Uterus (tissue), 2 donors: Measurements from ENCODE around the gene TXLNG.
"Not testable (repeated sequence)": the region's sequence is repeated elsewhere in the genome, so short reads cannot be mapped to it uniquely, and the experiment has no call there.

Experiments
- CTCF ChIP-seq, 4 experiments: fragments of 200-600 bp in 2 of 4; fragments of 450-650 bp in 2 of 4; sonication (generic) in 2 of 4; IDR thresholded peaks; one replicate each; pipeline ENCODE4 v1.5.1; 2016 to 2019; ENCODE audit warnings: antibody characterized with exemption in 4 of 4, mild to moderate bottlenecking in 2 of 4, moderate library complexity in 1 of 4
- POLR2A ChIP-seq, 2 donors: fragments of 450-650 bp; IDR thresholded peaks; one replicate each; pipeline ENCODE4 v1.6.1; 2016; ENCODE audit warnings: antibody characterized with exemption in 2 of 2, mild to moderate bottlenecking in 1 of 2, moderate library complexity in 1 of 2

GRCh38 chrX:16761500-16761899 lies 24.8 kb upstream of the TXLNG start:
- not testable (repeated sequence) for TF ChIP-seq CTCF, POLR2A (IDR thresholded peaks at IDR 0.05)
